Activated CD8-positive, alpha-beta memory T cell treated with anti-CD3 and anti-CD28 coated beads for 48 hours (primary cell): ENCODE measurements around the gene GMEB2.
"Not testable (repeated sequence)": the region's sequence is repeated elsewhere in the genome, so short reads cannot be mapped to it uniquely, and the experiment has no call there.

Experiments
- DNase-seq, 3 experiments: peaks; one replicate each; pipeline ENCODE4 v3.0.0-alpha.2; 2020; ENCODE audit warnings: low read depth in 2 of 3, low spot score in 2 of 3

The GMEB2 gene, protein sequence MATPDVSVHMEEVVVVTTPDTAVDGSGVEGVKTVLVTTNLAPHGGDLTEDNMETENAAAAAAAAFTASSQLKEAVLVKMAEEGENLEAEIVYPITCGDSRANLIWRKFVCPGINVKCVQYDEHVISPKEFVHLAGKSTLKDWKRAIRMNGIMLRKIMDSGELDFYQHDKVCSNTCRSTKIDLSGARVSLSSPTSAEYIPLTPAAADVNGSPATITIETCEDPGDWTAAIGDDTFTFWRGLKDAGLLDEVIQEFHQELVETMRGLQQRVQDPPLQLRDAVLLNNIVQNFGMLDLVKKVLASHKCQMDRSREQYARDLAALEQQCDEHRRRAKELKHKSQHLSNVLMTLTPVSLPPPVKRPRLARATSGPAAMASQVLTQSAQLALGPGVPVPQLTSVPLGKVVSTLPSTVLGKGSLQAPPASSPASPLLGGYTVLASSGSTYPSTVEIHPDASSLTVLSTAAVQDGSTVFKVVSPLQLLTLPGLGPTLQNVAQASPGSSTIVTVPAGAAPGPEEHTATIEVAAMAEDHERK

DNA sequence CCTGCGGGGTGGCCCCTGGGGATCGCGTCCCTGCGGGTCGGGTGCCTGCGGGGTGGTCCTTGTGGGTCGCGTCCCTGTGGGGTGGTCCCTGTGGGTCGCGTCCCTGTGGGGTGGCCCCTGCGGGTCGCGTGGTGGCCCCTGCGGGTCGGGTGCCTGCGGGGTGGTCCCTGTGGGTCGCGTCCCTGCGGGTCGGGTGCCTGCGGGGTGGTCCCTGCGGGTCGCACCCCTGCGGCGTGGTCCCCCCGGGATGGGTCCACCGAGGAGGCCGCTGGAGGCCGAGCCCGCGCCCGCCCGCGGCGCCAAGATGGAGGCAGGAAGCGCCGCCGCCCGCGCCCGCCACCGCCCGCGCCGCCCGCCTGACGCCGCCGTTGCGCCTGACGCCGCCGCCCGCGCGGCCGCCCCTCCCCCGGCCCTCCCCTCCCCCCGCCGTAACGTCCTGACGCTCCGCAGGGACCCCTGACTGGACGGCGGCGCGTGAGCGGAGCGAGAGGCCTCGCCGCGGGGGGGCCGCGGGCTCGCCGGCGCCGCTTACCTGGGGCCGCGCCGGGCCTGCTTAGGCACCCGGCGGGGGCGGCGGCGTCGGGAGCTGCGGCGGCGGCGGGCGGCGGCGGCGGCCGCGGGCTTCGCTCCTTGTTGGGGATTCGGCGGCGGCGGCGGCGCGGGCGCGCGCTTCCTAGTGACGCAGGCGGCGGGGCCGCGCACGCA lies at the start of gene GMEB2:
Gene GMEB2, minus strand, starts transcription at position 678 of the 705 bp plus-strand sequence. CDS start 7,704 bp downstream, outside the sequence.
- peak; percentile 34 to 60 (median 52) for DNase-seq

DNA sequence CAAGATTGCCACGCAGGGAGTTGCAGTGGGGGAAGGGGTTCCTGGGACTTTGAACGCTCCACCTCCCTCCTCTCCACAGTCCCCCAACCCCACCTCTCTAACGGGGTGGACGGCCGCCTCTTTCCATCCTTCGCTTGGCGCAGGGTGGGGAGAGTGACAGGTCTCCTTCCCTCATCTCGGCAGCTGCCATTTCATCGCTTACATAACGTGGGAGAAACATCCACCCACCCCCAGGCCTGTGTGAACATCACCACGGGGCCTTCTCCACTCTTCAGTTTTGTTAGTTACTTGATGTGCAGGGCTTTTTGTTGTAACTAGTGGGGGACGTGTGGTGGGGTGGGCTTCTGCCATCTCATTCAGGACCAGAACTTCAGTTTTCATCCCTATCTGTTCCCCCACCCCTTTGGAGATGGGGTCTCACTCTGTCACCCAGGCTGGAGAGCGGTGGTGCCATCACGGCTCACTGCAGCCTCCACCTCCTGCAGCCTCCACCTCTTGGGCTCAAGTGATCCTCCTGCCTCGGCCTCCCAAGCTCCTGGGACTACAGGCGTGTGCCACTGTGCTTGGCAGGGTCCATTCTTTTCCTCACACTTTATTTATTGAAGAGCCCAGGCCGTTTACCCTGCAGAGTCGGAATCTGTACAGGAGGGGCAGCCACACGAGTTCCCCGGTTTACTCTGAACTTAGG lies 48.9 kb upstream of the GMEB2 start:
- no peak for DNase-seq

DNA sequence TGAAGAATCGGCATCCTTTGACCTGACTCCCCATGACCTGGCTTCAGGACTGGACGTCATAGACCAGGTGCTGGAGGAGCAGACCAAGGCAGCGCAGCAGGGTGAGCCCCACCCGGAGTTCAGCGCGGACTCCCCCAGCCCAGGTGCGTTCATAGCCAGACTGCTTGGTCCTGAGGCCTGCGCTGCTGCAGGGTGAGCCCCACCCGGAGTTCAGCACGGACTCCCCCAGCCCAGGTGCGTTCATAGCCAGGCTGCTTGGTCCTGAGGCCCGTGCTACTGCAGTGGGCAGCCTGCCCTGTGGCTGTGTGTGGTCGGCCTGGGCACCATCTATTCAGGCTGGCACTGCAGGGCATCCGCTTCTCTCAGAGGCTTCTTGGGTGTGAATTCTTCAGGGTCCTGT lies 47.0 kb upstream of the GMEB2 start:
- DNase-seq, result no peak

DNA sequence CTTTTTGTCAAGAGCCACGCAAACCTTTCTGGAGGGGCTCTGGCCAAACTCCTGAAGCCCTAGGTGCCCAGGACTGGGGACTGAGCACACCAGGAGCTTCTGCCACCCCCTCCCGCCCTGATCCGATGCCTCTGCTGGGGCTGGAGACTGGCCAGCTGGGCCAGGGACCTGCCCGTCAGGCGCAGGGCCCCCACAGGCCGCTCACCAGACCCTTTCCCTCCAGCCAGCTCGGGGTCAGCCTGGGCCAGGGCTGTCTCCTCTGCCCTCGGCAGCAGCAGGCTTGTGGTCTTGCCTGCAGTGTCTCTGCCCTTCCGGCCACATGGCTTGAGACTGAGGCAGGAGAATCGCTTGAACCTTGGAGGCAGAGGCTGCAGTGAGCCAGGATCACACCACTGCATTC lies 45.8 kb upstream of the GMEB2 start:
- no peak for DNase-seq

DNA sequence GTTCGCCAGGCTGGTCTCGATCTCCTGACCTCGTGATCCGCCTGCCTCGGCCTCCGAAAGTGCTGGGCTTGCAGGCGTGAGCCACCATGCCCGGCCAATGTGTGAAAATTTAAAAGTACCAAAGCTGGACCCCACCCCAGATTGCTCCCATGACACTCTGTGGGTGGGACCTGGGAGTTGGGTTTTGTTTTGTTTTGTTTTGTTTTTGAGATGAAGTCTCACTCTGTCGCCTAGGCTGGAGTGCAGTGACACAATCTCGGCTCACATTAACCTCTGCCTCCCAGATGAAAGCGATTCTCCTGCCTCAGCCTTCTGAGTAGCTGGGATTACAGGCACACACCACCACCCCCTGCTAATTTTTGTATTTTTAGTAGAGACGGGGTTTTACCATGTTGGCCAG lies 44.8 kb upstream of the GMEB2 start:
- not testable (repeated sequence) for DNase-seq

DNA sequence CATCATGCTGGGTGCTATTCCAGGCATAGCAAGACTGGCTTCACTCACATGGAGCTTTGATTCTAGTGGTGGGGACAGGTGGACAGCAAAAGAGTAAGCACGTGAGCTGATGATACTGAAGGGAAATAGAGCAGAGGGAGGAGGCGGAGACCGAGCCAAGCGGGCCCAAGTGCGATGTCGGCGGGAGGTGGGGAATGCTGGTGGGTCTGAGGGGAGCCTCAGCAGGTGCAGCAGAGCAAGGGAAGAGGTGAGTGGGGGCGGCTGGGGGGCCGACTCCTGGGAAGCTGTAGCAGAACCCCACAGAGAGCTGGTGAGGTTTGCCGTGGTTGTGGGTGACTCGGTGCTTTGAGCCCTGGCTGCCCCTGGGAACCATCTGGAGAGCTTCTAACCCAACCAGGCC lies 41.5 kb upstream of the GMEB2 start:
- no peak for DNase-seq

DNA sequence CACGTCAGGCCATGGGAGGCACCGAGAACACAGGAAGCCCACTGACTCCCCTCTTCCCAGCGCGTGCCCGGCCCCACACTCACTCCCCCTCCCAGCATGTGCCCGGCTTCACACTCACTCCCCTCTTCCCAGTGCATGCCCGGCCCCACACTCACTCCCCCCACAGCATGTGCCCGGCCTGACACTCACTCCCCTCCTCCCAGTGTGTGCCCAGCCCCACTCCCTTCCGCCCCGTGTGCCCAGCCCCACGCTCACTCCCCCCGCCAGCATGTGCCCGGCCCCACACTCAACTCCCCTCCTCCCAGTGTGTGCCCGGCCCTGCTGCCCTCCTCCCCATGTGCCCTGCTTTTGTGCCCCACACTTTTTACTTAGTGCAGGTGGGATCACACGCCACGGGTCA lies 41.0 kb upstream of the GMEB2 start:
- DNase-seq, result no peak

DNA sequence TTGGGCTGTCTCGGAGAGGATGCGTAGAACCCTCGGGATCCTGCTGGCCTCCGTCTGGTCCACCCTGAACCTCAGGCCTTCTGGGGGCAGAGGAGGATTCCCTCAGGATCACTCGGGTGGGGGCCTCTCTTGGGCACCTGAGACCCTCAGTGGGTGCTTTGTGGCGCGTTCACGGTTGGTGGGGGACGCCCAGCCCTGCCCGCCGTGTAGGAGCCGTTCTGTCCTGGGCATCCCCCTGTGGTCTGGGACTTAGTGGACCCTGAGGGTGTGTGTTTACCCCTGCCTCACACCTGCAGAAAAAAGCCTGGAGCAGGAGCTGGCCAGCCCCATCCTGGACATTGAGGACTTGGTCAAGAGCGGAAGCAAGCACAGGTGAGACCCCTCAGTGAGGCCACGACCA lies 38.8 kb upstream of the GMEB2 start:
- DNase-seq, result no peak

DNA sequence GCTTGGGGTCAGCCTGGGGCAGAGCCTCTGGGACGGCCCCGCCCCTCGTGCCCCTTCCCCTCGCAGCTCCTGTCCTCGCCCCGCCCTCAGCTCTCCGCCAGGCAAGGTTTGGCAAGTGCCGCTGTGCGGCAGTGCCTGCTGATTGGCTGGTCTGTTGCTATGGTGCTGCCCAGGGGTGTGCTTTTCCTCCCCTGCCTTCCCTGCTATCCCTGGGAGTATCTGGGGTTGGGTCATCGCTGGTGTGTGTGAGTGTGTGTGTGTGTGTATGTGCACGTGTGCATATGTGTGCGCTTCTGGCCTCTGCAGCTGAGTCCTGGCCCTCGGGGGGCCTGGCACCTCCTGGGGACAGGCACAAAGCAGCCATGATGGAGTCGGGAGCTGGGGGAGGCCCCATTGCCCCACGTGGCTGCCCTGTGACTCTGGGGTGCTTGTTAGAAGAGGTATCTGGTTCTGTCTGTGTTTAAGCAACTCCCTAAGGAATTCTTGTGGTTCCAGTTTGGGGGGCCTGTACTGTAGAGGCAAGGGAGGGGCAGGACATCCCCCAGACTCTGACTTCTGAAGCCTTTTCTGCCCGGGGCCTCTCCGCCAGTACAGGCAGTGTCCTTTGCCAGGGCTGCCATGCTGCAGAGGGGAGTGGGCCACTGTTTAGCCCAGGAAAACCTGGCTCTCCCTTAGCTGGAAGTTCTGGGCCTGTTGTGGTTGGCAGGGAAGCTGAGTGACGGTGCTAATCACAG lies 38.1 kb upstream of the GMEB2 start:
- no peak for DNase-seq

DNA sequence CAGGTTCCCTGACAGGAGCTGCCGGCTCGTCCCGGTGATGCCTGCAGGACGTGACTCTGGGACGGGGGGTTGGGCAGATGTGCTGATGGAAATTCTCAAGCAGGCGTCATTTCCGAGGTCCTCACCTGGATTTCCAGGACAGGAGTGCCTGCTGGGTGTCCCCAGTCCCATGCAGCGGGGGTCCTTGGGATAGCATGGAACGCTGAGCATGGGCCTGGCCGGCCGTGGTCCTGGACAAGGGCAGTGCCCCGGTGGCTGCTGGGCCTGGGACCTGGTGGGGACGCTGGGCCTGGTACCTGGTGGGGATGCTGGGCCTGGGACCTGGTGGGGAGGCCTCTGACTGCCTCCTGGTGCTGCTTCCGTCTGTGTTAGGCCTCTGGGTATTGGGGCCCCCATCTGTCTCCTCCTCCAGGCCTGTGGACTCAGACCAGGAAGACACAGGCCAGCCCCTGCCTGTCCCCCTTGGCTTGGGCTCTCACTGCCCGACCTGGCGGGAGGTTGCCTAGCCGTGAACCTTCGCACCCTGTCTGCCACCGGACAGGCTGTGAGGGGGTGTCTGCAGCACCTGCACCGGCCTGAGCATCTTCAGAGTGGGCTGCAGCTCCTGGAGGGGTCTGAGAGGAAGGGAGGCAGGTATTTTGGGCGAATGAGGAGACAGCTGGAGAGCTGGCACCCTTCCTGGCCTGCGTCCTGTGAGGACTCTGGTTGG lies 37.4 kb upstream of the GMEB2 start:
- DNase-seq, result no peak

DNA sequence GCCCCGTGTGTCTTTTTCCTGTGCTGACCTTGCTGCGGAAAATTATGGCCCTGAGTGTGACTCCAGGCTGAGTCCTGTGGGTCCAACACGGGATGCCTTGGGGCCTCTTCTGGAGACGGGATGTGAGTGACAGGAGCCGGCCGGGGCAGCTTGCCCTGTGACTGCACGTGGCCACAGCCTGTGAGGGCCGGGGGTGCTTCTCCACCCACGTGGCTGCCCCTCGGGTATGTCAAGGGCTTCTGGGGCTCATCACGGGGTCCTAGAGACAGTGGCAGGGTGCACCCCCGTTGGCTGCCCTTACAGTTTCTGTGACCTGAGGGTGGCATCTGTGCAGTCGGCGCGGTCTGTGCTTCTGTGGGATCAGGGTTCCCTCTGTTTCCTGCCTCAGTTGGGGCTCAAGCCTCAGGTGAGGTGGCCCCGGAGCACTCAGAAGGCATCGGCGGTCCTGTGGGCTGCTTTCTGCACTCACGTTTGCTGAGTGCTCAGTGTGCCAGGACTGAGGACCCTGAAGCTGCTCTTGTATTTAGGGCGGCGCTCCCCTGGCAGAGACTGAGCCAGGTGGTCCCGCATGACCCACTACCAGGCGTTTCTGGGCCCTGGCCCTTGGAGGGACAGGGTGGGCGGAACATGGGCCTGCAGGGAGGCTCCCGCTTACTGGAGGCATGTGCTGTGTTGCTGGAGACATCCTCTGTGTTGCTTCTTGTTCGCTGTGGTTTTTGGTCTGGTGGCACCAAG lies 36.6 kb upstream of the GMEB2 start:
- no peak for DNase-seq

DNA sequence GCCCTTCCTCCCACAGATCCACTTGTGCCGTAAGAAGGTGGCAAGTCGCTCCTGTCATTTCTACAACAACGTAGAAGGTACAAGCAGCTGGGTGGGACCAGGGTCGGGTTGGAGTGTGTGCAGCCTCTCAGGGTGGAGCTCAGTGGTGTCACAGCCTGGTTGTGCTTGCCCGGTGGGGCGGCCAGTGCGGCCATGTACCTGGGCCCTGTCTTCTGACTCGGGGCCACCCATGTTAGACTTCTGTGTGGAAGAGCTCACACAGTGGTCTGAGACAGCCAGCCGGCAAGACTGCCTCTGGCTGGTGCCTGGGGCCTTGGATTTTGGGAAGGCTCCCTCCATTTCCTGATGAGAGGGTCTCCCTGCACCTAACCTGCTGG lies 35.9 kb upstream of the GMEB2 start:
- DNase-seq, result no peak

DNA sequence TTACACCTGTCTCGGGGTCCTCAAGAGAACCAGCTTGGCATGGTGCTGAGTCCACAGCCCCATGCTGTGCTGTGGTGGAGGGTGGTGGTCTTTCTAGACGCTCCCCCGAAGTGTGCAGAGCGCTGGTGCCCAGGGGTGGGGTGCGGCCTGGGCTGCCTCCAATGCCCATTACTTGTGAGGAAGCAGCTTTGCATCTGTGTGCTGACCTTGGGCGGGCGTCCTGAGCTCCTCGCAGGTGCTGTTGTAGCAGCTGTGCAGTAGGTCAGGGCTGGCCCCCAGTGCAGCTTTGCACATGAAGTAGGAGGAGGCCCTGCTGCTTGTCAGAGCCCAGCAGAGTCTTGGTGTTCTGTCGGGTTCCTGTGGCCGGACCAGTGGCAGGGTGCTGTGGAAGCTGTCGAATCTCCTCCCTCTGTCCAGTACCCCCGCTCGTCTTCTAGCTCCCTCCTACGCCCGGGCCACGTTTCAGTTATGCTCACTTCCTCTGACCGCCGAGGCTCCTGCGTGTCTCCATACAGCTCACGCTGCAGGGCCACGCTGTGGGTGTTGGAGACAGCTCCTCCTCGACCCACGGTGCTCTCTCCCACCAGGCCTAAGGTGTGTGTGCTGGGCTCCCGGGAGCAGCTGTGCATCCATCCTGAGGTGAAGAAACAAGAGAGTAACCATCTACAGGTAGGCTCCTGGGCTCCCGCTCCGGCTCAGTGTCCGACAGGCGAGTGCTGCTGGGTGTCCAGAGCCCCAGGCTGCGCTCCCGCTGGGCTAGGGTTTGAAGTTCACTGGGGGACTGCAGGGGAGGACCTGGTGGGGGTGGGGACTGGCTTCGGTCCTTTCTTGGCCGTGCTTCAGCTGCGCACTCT lies 35.3 kb upstream of the GMEB2 start:
- no peak for DNase-seq

DNA sequence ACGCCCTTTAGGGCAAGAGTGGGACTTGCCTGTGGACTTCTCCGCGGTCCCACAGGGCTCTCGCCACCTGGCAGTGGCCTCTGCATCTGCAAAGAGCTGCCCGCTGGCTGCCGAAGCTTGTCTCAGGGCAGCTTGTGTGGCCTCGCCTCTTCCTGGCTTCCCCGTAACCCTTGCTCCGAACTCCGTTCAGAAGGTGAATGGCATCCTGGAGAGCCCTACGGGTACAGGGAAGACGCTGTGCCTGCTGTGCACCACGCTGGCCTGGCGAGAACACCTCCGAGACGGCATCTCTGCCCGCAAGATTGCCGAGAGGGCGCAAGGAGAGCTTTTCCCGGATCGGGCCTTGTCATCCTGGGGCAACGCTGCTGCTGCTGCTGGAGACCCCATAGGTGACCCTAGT lies 34.2 kb upstream of the GMEB2 start:
- no peak for DNase-seq

DNA sequence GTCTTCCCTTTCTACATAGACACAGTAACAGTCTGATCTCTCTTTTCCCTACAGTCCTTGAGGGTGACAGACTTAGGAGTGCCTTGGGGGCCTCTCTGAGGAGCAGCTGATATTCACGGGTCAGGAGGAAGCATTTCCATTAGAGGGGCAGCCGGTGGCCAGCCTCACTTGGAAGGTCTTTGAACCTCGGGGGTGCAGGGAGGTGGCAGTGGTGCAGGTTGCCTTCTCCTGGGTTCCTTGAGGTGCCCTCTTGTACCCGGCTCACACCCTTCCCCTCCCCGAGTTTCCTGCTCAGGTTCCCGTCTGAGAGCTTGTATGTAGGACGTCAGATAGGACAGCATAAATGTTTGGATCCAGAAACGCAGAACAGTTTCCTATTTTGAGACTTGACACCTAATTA lies 33.7 kb upstream of the GMEB2 start:
- no peak for DNase-seq

DNA sequence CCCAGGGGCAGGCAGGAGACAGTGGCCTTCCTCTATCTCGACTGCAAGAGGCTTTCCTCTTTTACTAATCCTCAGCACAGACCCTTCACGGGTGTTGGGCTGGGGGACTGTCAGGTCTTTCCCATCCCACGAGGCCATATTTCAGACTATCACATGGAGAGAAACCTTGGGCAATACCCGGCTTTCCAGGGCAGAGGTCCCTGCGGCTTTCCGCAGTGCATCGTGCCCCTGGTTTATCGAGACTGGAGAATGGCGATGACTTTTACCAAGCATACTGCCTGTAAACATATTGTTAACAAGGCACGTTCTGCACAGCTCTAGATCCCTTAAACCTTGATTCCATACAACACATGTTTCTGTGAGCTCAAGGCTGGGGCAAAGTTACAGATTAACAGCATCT lies 33.3 kb upstream of the GMEB2 start:
- not testable (repeated sequence) for DNase-seq

DNA sequence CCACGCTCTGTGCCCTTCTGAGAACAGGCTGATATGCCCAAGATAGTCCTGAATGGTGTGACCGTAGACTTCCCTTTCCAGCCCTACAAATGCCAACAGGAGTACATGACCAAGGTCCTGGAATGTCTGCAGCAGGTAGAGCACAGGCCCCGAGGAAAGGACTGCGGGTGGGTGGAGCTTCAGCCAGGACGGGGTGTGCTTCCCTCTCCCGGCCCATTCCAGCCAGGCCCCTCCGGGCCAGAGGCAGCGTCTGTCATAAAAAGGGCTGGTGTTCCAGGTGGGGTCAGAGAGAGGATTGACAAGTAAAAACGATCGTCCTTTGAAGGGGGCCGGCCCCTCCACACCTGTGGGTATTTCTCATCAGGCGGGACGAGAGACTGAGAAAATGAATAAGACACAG lies 32.5 kb upstream of the GMEB2 start:
- DNase-seq, result no peak

DNA sequence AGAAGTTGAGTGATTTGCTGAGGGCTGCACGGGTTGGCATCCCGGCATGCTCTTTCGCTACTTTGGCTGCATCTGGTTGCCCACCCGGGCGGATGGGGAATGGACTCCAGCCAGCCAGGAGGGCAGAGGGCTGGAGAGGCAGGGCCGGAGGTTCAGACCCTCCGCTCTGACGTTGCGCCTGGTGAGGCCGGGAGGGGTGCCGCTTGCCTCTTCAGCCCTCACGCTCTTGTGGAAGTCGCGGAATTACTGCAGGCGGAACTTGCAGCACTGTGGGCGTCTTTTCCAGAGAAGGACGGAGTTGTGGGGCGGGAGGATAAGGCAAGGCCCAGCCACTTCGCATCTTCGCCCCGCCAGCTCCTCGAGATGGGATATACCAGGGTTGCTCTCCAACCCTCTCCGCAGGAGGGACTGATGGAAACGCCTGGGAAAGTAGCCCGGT lies 31.9 kb upstream of the GMEB2 start:
- no peak for DNase-seq
